ENCODE measurements around the gene SOWAHA.
A peak's percentile ranks its signal among the peaks of the same experiment; 100 is the strongest.

SOWAHA gene

DNA sequence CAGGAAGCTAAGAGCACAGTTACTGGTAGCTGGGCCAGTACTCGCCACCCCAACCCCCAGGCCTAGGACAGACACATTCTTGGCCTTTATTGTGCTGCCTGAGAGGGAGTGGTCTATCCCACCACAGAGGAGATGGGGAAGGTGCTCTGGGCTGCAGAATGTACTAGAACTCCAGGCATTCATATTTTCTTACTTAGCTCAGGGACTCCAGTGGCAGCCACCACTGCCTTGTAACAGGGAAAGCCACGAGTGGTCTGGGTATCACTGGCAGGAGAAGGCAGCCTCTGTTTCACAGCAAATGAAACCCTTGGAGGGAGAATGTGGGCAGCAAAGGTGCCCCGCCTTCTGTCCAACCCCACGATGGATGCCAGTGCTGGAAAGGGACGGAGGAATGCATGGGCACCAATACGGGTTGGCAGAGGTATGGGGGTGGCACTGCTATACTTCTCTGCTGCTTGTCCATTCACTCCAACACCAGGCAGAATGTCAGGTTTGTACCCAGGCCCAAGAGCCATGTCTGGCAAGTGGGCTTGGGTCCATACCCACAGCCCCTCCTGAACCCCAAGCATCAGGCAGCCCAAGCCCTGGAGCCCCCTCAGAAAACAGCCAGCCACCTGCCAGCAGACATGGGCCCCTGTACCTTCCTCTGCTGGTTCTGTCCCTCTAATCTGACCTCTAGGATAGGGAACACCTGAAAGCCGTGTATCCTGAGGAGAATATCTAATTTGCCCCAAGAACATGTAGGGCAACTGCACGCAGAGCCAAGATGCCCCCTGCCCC, 40.6 kb upstream of the SOWAHA start:
- Histone ChIP-seq H3K4me1 (ENCODE audit: control insufficient read depth in 1 of 2, insufficient read depth in 2 of 2, low read length in 2 of 2) (peaks cover 24 to 30% of the 10 kb centered on the region in 2 donors), H3K36me3 (ENCODE audit: control insufficient read depth in 1 of 2, insufficient read depth in 2 of 2, low read length in 2 of 2) (no peaks in the 10 kb centered on the region), H3K4me3 (ENCODE audit: low read depth in 1 of 2, low read length in 2 of 2) (no peak overlapping the region), H3K27me3 (ENCODE audit: low read depth, low read length) (no peaks in the 10 kb centered on the region), H3K9me3 (ENCODE audit: control insufficient read depth in 1 of 2, low read length in 2 of 2) (no peaks in the 10 kb centered on the region), H3K27ac (ENCODE audit: low read length) (no peak overlapping the region)

DNA sequence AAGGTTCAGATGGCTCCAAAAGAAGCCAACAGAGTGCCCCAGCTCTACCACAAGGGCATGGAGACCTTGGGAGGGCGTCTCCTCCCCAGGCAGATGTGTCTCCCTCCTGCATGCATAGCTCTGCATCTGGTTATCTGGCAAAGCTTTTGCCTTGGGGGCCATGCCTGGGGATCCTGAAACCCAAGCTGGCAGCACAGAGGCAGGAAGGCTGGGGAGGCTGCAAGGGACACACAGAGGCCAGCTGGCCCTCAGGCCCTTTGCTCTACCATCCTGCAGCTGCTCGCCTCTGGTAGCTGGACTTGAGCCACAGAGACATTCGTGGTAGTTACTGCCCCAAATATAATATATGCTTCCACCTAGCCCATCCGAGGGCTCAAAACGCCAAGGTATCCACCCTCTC, 40.0 kb upstream of the SOWAHA start:
- Histone ChIP-seq H3K4me1 (ENCODE audit: control insufficient read depth in 1 of 2, insufficient read depth in 2 of 2, low read length in 2 of 2) (peaks cover 21 to 32% of the 10 kb centered on the region in 2 donors), H3K27me3 (ENCODE audit: low read depth, low read length) (no peaks in the 10 kb centered on the region), H3K4me3 (ENCODE audit: low read depth in 1 of 2, low read length in 2 of 2) (no peak overlapping the region), H3K36me3 (ENCODE audit: control insufficient read depth in 1 of 2, insufficient read depth in 2 of 2, low read length in 2 of 2) (no peaks in the 10 kb centered on the region), H3K9me3 (ENCODE audit: control insufficient read depth in 1 of 2, low read length in 2 of 2) (no peaks in the 10 kb centered on the region), H3K27ac (ENCODE audit: low read length) (no peak overlapping the region)

DNA sequence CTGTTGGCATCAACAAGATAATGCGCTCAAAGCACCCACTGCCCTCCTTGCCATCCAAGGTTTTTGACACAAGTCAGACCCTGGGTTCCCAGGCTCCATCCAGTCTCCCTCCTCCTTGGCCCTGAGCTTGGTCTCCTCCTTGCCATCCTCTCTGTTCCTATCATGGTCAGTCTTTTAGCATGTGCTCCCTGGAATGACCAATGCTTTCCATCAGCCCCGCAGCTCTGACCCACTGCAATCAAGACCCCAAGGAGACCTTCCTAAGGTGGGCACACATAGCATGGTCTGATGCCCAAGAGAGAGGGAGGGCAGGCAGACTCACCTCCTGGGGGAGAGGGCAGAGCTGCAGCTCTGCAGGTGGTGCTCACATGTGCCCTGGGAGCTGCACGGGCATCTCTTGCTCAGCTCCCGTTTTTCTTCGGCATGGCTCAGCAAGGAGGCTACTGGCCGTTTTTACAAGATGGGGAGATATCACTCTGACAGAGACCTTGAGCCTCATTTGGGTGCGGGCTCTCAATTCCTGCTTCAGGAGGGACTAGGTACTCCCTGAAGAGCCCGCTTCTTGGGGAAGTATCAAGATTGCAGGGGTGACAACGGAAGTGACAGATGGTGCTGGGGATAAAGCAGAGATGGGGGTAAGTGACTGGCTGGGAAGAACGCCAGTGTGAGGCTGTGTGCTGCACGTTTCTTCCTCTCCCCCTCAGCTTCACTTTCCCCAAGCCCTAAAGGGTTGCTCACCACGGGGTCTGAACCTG, 39.3 kb upstream of the SOWAHA start:
- H3K4me3 ChIP-seq (ENCODE audit: low read depth in 1 of 2, low read length in 2 of 2): no peak overlapping the region

DNA sequence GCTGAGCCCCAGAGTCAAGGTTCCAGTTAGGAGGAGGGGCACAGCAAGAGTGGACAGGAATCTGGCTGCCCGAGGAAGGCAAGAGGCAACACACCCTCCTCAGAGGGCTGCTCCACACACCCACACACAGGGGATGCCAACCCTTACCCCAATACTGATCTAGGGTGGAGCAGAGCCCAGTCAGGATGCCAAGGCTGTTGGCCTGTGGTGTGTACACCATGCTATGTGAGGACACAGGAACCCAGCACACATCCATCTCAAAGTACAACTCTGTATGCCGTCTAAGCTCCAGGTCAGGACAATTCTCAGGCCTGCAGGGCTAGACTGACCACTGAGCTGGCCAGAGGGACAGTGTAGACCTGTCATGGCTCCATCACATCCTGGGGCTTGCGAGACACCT, 38.7 kb upstream of the SOWAHA start:
- H3K4me3 ChIP-seq (ENCODE audit: low read depth in 1 of 2, low read length in 2 of 2): no peak overlapping the region
- no peak overlapping the region for H3K27ac ChIP-seq (ENCODE audit: low read length)
- peaks cover 22 to 31% of the 10 kb centered on the region in 2 donors for H3K4me1 ChIP-seq (ENCODE audit: control insufficient read depth in 1 of 2, insufficient read depth in 2 of 2, low read length in 2 of 2)
- H3K27me3 ChIP-seq (ENCODE audit: low read depth, low read length): no peaks in the 10 kb centered on the region
- no peaks in the 10 kb centered on the region for H3K9me3 ChIP-seq (ENCODE audit: control insufficient read depth in 1 of 2, low read length in 2 of 2)
- H3K36me3 ChIP-seq (ENCODE audit: control insufficient read depth in 1 of 2, insufficient read depth in 2 of 2, low read length in 2 of 2): no peaks in the 10 kb centered on the region

More for the DNA sequence above, 39.3 kb upstream of the SOWAHA start:
- Histone ChIP-seq H3K9me3 (ENCODE audit: control insufficient read depth in 1 of 2, low read length in 2 of 2) (no peaks in the 10 kb centered on the region), H3K36me3 (ENCODE audit: control insufficient read depth in 1 of 2, insufficient read depth in 2 of 2, low read length in 2 of 2) (no peaks in the 10 kb centered on the region), H3K4me1 (ENCODE audit: control insufficient read depth in 1 of 2, insufficient read depth in 2 of 2, low read length in 2 of 2) (peaks cover 22 to 31% of the 10 kb centered on the region in 2 donors), H3K27ac (ENCODE audit: low read length) (no peak overlapping the region), H3K27me3 (ENCODE audit: low read depth, low read length) (no peaks in the 10 kb centered on the region)

DNA sequence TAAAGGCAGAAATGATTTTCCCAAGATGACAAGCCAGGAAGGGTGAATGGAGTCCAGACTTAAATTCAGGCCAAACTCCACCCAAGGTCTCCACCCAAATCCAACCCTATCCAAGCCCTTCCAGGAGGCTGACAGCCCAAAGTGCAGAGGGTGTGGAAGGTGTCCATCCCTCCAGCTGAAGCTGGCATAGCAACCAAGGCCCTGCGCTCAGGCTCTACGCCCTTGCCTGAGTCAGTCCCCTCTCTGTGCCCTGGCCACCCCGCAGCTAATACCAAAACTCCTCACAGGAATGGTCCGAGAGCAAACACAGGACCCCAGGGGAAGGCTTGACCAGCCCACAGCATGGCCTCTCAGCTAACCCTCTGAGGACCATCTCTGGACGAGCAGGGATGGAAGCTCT, 38.2 kb upstream of the SOWAHA start:
- H3K27me3 ChIP-seq (ENCODE audit: low read depth, low read length): no peaks in the 10 kb centered on the region
- peak overlapping the region in 1 of 2 donors; percentile 28 for H3K4me3 ChIP-seq (ENCODE audit: low read depth in 1 of 2, low read length in 2 of 2)
- no peaks in the 10 kb centered on the region for H3K36me3 ChIP-seq (ENCODE audit: control insufficient read depth in 1 of 2, insufficient read depth in 2 of 2, low read length in 2 of 2)
- peaks cover 22 to 31% of the 10 kb centered on the region in 2 donors for H3K4me1 ChIP-seq (ENCODE audit: control insufficient read depth in 1 of 2, insufficient read depth in 2 of 2, low read length in 2 of 2)
- peak overlapping the region; percentile 41 for H3K27ac ChIP-seq (ENCODE audit: low read length)
- H3K9me3 ChIP-seq (ENCODE audit: control insufficient read depth in 1 of 2, low read length in 2 of 2): no peaks in the 10 kb centered on the region

DNA sequence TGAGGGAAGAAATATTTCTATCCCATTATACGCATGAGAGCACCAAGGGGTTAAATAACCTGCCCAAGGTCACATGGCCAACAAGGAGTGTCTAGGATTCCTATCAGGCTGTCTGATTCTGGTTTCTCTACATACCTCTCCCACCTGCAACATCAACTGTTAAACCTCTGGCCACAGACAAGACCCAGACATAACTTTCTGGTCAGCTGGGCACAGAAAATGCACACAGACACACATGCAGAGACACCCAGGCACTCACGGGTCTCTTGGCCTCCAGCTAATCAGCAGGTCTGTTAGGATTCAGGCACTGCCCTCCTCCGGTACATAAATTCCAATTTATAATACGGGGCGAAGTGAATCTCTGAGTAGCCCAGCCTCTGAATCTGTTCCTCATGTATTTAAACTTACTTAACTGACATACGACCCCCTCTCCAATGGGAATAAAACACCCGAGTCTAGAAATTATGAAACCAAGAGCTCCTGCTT, 37.6 kb upstream of the SOWAHA start:
- H3K27me3 ChIP-seq (ENCODE audit: low read depth, low read length): no peaks in the 10 kb centered on the region
- no peaks in the 10 kb centered on the region for H3K9me3 ChIP-seq (ENCODE audit: control insufficient read depth in 1 of 2, low read length in 2 of 2)
- peak overlapping the region; percentile 66 to 77 for H3K4me3 ChIP-seq (ENCODE audit: low read depth in 1 of 2, low read length in 2 of 2)
- H3K36me3 ChIP-seq (ENCODE audit: control insufficient read depth in 1 of 2, insufficient read depth in 2 of 2, low read length in 2 of 2): no peaks in the 10 kb centered on the region
- H3K27ac ChIP-seq (ENCODE audit: low read length): peak overlapping the region; percentile 60
- peaks cover 22 to 31% of the 10 kb centered on the region in 2 donors for H3K4me1 ChIP-seq (ENCODE audit: control insufficient read depth in 1 of 2, insufficient read depth in 2 of 2, low read length in 2 of 2)

DNA sequence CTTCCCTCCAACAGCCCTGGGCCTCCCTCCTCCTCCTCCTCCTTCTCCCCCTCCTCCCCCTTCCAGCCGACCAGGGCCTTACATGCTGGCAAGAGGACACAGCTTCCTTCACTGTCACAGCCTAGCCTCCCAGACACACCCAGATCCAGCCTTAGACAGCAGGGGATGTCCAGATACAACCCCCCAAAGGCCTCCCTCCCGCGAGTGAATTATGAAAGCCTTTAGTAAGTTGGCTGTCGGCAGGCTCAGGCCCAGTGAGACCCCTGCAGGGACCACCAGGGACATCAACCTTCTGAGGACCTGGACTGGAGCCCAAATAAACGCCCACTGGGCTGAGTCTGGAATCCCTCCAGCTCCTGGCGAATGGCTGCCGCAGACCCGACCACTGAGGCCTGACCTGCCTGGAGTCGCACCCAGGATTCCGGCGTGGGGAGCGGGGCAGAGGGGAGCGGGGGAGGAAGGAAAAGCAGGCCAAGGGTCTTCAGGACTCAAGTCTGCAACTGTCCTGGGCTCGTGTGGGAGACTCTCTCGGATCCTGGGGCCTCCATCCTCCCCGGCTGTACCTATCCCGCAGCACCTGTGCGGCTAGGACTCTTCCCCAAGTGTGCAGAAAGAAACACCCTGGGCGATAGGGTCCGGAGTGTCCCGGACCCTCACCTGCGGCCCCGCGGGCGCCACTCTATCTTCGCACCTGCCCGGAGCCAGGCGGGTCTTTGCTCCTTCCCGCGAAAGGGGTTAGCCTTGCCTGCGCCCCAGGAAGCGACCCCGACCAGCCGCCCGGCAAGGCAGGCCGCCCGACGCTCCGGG, 36.8 kb upstream of the SOWAHA start:
- H3K9me3 ChIP-seq (ENCODE audit: control insufficient read depth in 1 of 2, low read length in 2 of 2): no peaks in the 10 kb centered on the region
- H3K27me3 ChIP-seq (ENCODE audit: low read depth, low read length): no peaks in the 10 kb centered on the region
- H3K4me3 ChIP-seq (ENCODE audit: low read depth in 1 of 2, low read length in 2 of 2): peak overlapping the region; percentile 66 to 77
- peak overlapping the region; percentile 60 for H3K27ac ChIP-seq (ENCODE audit: low read length)
- H3K36me3 ChIP-seq (ENCODE audit: control insufficient read depth in 1 of 2, insufficient read depth in 2 of 2, low read length in 2 of 2): no peaks in the 10 kb centered on the region
- H3K4me1 ChIP-seq (ENCODE audit: control insufficient read depth in 1 of 2, insufficient read depth in 2 of 2, low read length in 2 of 2): peaks cover 18 to 30% of the 10 kb centered on the region in 2 donors

DNA sequence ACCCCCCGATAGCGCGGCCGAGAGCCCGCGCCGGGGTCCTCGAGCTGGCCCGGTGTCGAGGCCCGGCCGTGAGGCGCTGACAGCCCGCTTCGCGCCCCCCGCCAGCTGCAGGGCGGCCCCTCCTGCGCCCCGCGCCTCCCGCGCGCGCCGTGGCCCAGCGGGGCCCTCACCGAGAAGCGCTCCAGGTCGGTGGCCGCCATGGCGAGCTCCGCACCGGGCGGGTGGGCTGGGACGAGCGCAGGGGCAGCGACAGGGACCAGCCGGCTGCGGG, 36.2 kb upstream of the SOWAHA start:
- H3K27ac ChIP-seq (ENCODE audit: low read length): no peak overlapping the region
- peaks cover 15 to 26% of the 10 kb centered on the region in 2 donors for H3K4me1 ChIP-seq (ENCODE audit: control insufficient read depth in 1 of 2, insufficient read depth in 2 of 2, low read length in 2 of 2)
- H3K4me3 ChIP-seq (ENCODE audit: low read depth in 1 of 2, low read length in 2 of 2): peak overlapping the region; percentile 66 to 77
- H3K36me3 ChIP-seq (ENCODE audit: control insufficient read depth in 1 of 2, insufficient read depth in 2 of 2, low read length in 2 of 2): no peaks in the 10 kb centered on the region
- H3K27me3 ChIP-seq (ENCODE audit: low read depth, low read length): no peaks in the 10 kb centered on the region
- H3K9me3 ChIP-seq (ENCODE audit: control insufficient read depth in 1 of 2, low read length in 2 of 2): no peaks in the 10 kb centered on the region

DNA sequence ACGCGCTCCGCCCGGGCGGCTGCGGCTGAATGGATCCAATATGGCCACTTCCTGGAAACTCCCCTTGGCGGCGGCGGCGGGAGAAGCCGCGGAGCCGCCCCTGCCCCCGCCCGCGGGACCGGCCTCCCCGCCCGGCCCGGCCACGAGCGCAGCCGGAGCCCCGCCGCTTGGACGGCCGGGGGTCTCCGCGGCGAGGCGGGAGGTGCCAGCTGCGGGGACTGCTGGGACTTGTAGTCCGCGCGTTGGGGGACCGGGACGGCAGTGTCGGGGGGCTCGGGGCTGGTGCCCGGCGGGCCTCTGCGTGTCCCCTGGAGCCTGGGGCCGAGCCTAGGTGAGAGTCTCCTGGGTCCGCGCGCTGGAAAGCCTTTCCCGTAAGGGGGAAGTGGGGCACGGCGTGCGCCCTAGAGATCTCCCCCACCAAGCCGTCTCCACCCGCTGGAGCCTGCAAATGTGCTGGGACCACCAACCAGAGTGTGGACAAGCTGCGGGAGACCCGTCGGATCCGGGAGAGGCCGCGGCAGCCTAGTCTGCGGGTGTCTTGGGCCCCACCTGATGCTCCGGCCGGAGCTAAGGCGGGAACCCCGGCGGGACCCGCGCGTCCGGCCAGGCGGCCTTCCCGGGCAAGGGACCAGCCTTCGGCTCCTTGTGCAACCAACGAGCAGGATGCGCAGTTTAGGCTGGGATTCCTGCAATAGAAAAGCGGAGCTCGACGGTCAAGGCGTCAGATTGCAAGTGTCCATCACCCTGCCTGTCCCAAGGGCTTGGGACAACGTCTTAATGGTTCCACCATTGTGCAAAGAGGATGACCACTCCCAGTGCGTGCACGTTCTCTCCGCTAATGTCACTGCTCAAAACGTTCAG, 35.7 kb upstream of the SOWAHA start, which contains the start of gene SEPTIN8:
Gene SEPTIN8 (minus strand): TSS at position 31 of the 861 bp plus-strand sequence. CDS start 102 bp downstream, outside the sequence.
- H3K4me3 ChIP-seq (ENCODE audit: low read depth in 1 of 2, low read length in 2 of 2): peak within 1 kb of the TSS; percentile 76 to 88
- peaks cover 15 to 22% of the 10 kb centered on the region in 2 donors for H3K4me1 ChIP-seq (ENCODE audit: control insufficient read depth in 1 of 2, insufficient read depth in 2 of 2, low read length in 2 of 2)
- H3K27me3 ChIP-seq (ENCODE audit: low read depth, low read length): no peaks in the 10 kb centered on the region

DNA sequence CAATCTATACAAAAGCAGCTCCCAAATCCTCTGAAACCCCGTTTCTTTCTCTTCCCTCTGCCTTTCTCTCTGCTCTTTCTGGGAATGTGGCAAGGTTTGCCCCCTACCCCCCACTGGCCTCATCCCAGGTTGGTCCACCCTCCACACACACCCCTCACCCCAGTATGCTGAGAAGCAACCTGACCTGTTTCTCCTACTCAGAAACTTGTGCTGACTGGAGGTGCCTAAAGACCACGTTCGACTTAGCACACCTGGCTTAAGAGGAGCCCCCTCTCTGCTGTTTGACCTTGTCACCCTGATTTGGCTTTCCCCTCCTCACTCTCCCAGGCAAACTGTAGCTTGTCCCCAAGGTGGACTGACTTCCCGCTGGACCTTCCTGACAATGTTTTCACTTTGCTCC, 35.0 kb upstream of the SOWAHA start:
- H3K9me3 ChIP-seq (ENCODE audit: control insufficient read depth in 1 of 2, low read length in 2 of 2): no peaks in the 10 kb centered on the region
- H3K27ac ChIP-seq (ENCODE audit: low read length): no peak overlapping the region
- peaks cover 15 to 22% of the 10 kb centered on the region in 2 donors for H3K4me1 ChIP-seq (ENCODE audit: control insufficient read depth in 1 of 2, insufficient read depth in 2 of 2, low read length in 2 of 2)
- peak overlapping the region; percentile 76 to 88 for H3K4me3 ChIP-seq (ENCODE audit: low read depth in 1 of 2, low read length in 2 of 2)
- H3K27me3 ChIP-seq (ENCODE audit: low read depth, low read length): no peaks in the 10 kb centered on the region
- H3K36me3 ChIP-seq (ENCODE audit: control insufficient read depth in 1 of 2, insufficient read depth in 2 of 2, low read length in 2 of 2): no peaks in the 10 kb centered on the region

More for the DNA sequence above, 35.7 kb upstream of the SOWAHA start, which contains the start of gene SEPTIN8:
- Histone ChIP-seq H3K9me3 (ENCODE audit: control insufficient read depth in 1 of 2, low read length in 2 of 2) (no peaks in the 10 kb centered on the region), H3K27ac (ENCODE audit: low read length) (peak within 1 kb of the TSS; percentile 60), H3K36me3 (ENCODE audit: control insufficient read depth in 1 of 2, insufficient read depth in 2 of 2, low read length in 2 of 2) (no peaks in the 10 kb centered on the region)
